ENCODE data around the gene STARD3. TPM values are rescaled to one million over a fixed set of nuclear protein-coding genes. Genes with fewer than 3 reads are reported as not detected.
A peak's percentile ranks its signal among the peaks of the same experiment; 100 is the strongest.

The STARD3 gene
- total RNA-seq, 1 experiment from 2014 or later, result 75.3 TPM

GRCh38 chr17:39618246-39618913 is 18.6 kb upstream of the STARD3 start (continued):
- TF ChIP-seq, protein P1, sequence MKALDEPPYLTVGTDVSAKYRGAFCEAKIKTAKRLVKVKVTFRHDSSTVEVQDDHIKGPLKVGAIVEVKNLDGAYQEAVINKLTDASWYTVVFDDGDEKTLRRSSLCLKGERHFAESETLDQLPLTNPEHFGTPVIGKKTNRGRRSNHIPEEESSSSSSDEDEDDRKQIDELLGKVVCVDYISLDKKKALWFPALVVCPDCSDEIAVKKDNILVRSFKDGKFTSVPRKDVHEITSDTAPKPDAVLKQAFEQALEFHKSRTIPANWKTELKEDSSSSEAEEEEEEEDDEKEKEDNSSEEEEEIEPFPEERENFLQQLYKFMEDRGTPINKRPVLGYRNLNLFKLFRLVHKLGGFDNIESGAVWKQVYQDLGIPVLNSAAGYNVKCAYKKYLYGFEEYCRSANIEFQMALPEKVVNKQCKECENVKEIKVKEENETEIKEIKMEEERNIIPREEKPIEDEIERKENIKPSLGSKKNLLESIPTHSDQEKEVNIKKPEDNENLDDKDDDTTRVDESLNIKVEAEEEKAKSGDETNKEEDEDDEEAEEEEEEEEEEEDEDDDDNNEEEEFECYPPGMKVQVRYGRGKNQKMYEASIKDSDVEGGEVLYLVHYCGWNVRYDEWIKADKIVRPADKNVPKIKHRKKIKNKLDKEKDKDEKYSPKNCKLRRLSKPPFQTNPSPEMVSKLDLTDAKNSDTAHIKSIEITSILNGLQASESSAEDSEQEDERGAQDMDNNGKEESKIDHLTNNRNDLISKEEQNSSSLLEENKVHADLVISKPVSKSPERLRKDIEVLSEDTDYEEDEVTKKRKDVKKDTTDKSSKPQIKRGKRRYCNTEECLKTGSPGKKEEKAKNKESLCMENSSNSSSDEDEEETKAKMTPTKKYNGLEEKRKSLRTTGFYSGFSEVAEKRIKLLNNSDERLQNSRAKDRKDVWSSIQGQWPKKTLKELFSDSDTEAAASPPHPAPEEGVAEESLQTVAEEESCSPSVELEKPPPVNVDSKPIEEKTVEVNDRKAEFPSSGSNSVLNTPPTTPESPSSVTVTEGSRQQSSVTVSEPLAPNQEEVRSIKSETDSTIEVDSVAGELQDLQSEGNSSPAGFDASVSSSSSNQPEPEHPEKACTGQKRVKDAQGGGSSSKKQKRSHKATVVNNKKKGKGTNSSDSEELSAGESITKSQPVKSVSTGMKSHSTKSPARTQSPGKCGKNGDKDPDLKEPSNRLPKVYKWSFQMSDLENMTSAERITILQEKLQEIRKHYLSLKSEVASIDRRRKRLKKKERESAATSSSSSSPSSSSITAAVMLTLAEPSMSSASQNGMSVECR (CRISPR knock-in tag; IDR thresholded peaks at IDR 0.05; ENCODE audit: borderline replicate concordance), result no peak

GRCh38 chr17:39618956-39619785 is 17.8 kb upstream of the STARD3 start:
- Mint-ChIP-seq H3K36me3 (no peaks in the 10 kb centered on the region), H3K4me1 (peaks cover 12% of the 10 kb centered on the region), H3K4me3 (peak overlapping the region; percentile 79; the same call in 1 of the 2 replicates), H3K27me3 (ENCODE audit: low read depth) (peaks cover 82% of the 10 kb centered on the region), H3K27ac (no peak overlapping the region), H3K9me3 (no peaks in the 10 kb centered on the region)
- CTCF ChIA-PET, result interaction anchor here (0.6 to 23.6 kb wide), 22 partner anchors 7 to 1226 kb away, joined by 3 to 876 read pairs (median 4); partner anchors contain the start of genes MED1, NEUROD2, PNMT and STARD3
- DNase-seq (ENCODE audit: low spot score) (no peak), ATAC-seq (no peak)
- TF ChIP-seq, protein P2, sequence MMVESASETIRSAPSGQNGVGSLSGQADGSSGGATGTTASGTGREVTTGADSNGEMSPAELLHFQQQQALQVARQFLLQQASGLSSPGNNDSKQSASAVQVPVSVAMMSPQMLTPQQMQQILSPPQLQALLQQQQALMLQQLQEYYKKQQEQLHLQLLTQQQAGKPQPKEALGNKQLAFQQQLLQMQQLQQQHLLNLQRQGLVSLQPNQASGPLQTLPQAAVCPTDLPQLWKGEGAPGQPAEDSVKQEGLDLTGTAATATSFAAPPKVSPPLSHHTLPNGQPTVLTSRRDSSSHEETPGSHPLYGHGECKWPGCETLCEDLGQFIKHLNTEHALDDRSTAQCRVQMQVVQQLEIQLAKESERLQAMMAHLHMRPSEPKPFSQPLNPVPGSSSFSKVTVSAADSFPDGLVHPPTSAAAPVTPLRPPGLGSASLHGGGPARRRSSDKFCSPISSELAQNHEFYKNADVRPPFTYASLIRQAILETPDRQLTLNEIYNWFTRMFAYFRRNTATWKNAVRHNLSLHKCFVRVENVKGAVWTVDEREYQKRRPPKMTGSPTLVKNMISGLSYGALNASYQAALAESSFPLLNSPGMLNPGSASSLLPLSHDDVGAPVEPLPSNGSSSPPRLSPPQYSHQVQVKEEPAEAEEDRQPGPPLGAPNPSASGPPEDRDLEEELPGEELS (CRISPR knock-in tag; IDR thresholded peaks at IDR 0.05), result no peak
- TF ChIP-seq CREM (CRISPR knock-in tag; IDR thresholded peaks at IDR 0.05), result no peak
- TF ChIP-seq, protein P3, sequence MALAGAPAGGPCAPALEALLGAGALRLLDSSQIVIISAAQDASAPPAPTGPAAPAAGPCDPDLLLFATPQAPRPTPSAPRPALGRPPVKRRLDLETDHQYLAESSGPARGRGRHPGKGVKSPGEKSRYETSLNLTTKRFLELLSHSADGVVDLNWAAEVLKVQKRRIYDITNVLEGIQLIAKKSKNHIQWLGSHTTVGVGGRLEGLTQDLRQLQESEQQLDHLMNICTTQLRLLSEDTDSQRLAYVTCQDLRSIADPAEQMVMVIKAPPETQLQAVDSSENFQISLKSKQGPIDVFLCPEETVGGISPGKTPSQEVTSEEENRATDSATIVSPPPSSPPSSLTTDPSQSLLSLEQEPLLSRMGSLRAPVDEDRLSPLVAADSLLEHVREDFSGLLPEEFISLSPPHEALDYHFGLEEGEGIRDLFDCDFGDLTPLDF (CRISPR knock-in tag; IDR thresholded peaks at IDR 0.05), result no peak
- no peak for TF ChIP-seq HMGA2 (CRISPR knock-in tag; IDR thresholded peaks at IDR 0.05)
- no peak for TF ChIP-seq GABPB1 (CRISPR knock-in tag; IDR thresholded peaks at IDR 0.05)
- no peak for TF ChIP-seq FOXJ3 (CRISPR knock-in tag; IDR thresholded peaks at IDR 0.05; ENCODE audit: borderline replicate concordance)
- TF ChIP-seq, protein P4, sequence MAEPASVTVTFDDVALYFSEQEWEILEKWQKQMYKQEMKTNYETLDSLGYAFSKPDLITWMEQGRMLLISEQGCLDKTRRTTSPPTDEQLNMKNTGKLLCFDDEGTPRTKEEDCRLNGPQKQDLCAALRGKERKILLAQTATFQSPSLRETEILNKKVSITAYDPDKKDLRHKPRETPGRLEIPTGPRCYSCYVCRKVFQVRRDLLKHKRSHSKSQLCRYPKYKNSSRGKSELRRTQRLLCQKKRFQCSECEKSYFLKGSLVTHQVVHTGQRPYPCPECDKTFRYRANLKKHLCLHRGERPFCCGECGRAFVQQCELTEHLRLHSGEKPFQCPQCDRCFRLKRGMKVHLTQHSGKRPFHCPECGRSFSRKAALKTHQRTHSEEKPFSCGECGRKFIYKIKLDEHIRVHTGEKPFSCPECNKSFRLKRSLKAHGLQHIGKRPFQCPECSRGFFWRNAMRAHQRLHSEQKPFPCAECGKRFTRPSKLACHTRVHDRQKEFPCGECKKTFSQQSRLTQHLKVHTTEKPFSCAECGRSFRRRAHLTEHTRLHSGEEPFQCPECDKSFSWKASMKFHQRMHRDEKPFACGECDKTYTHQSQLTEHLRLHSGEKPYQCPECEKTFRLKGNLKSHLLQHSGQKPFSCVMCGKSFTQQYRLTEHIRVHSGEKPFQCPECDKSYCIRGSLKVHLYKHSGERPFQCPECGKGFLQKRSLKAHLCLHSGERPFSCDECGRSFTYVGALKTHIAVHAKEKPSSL (CRISPR knock-in tag; conservative IDR thresholded peaks at IDR 0.05), result no peak
- POLR2A ChIA-PET, result interaction anchor here (0.8 kb wide), 1 partner anchor 72 kb away, joined by 3 read pairs; no protein-coding TSS in a partner anchor

DNA sequence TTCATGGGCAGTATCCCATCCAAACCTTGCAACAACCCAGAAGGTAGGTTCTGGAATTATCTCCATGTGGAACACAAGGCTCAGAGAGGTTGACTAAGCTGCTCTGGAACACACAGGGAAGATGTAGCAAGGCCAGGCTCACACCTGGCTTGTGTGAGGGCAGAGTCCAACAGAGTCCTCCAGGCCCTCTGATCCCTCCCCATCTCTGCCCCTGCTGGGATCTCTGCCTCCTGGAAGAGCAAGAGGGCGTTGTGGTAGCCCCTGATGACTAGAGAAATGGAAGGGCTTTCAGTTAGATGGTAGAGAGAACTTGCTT is 17.2 kb upstream of the STARD3 start:
- H3K9me3 Mint-ChIP-seq, result no peaks in the 10 kb centered on the region
- ATAC-seq (no peak), DNase-seq (ENCODE audit: low spot score) (no peak)
- POLR2A ChIA-PET, result no interaction called here
- peaks cover 82% of the 10 kb centered on the region for H3K27me3 Mint-ChIP-seq (ENCODE audit: low read depth)
- peaks cover 17% of the 10 kb centered on the region for H3K4me1 Mint-ChIP-seq
- no peak for TF ChIP-seq SP1 (CRISPR knock-in tag; conservative IDR thresholded peaks at IDR 0.05)
- no peak for TF ChIP-seq ATF1 (CRISPR knock-in tag; IDR thresholded peaks at IDR 0.05)
- TF ChIP-seq ZNF423 (CRISPR knock-in tag; IDR thresholded peaks at IDR 0.05), result no peak
- TF ChIP-seq TEAD1 (CRISPR knock-in tag; IDR thresholded peaks at IDR 0.05), result no peak
- TF ChIP-seq TP53 (CRISPR knock-in tag; IDR thresholded peaks at IDR 0.05), result no peak
- no peak overlapping the region for H3K27ac Mint-ChIP-seq
- CTCF ChIA-PET, result interaction anchor here (0.6 to 23.6 kb wide), 16 partner anchors 8 to 1227 kb away, joined by 3 to 876 read pairs (median 6); partner anchors contain the start of genes NEUROD2, PNMT, STARD3 and TCAP
- H3K36me3 Mint-ChIP-seq, result no peaks in the 10 kb centered on the region
- no peak overlapping the region for H3K4me3 Mint-ChIP-seq
